ENCODE results near the gene EYA3.

The EYA3 gene

DNA sequence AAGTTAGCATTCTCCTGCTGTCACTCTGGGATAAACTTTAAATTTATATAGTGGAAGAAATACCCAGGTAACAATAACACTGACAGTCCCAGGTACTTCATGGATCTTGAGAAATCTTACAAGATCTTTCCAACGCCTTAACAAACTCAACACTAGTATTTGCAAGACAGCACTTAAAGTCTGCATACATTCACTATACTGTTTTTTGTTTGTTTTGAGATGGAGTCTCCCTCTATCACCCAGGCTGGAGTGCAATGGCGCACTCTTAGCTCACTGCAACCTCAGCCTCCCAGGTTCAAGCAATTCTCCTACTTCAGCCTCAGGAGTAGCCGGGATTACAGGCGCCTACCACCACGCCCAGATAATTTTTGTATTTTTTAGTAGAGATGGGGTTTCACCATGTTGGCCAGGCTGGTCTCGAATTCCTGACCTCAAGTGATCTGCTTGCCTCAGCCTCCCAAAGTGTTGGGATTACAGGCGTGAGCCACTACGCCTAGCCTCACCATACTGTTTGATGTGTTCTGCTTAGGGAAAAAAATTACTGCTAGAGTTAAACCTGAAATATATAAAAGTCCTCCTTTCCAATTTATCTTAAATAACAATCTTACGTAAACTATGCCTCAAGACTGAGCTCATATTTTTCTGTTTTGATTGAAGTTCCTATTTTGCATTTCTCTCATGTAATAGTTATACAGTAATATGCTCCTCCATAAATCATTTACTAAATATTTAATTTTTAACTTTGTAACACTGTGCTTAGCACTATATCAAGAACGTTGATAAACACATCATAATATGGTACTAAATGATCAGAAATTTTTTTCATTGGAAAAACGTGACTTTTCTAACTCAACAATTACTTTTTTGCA, 17.5 kb downstream of the EYA3 start:
- no peaks in the 10 kb centered on the region for H3K4me1 ChIP-seq (ENCODE audit: insufficient read depth, insufficient read length)
- H3K27me3 ChIP-seq (ENCODE audit: insufficient read depth, insufficient read length), result no peaks in the 10 kb centered on the region
- no peak overlapping the region for H3K9ac ChIP-seq (ENCODE audit: insufficient read length, low read depth)
- TF ChIP-seq ZNF274 (IDR thresholded peaks at IDR 0.05; ENCODE audit: low read depth, low read length) (no peak), SUZ12 (IDR thresholded peaks at IDR 0.05; ENCODE audit: extremely low read depth, insufficient read depth, insufficient read length) (no peak), YY1 (IDR thresholded peaks at IDR 0.05; ENCODE audit: insufficient read depth, insufficient read length) (no peak)
- no peak for DNase-seq (ENCODE audit: low read depth, low spot score)
- H3K4me3 ChIP-seq (ENCODE audit: insufficient read length, low read depth), result no peak overlapping the region
- H3K9me3 ChIP-seq (ENCODE audit: insufficient read depth, low read length), result no peaks in the 10 kb centered on the region
- no peaks in the 10 kb centered on the region for H3K36me3 ChIP-seq (ENCODE audit: insufficient read depth, insufficient read length, low read length)

DNA sequence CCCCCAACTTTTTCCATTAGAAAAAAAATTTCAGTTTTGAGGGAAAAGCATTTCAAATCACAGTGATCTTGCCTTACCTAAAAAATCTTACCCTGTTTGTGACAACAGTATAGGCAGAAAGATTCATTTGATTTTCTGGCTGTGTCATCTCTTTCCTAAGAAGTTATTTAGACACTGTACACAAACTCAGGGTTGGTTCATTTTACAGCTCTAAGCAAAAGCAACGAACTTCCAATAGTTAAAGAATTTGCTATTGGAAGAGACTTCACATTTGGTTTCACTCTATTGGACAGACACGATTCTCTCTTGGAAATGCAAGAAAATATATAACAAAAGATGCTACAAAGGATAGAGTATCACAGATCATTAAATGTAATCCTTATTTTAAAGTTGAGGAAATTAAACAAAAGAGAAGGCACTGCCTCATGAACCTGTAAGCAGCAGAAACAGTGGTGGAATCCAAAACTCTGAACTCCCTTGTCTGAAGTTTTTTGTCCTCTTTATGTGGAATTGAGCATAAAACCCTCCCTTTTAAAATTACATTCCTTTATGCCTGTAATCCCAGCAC, 20.8 kb downstream of the EYA3 start:
- Histone ChIP-seq H3K4me3 (ENCODE audit: insufficient read length, low read depth) (no peak overlapping the region), H3K27me3 (ENCODE audit: insufficient read depth, insufficient read length) (no peaks in the 10 kb centered on the region), H3K9ac (ENCODE audit: insufficient read length, low read depth) (no peak overlapping the region), H3K4me1 (ENCODE audit: insufficient read depth, insufficient read length) (no peaks in the 10 kb centered on the region), H3K36me3 (ENCODE audit: insufficient read depth, insufficient read length, low read length) (no peaks in the 10 kb centered on the region), H3K9me3 (ENCODE audit: insufficient read depth, low read length) (no peaks in the 10 kb centered on the region)
- no peak for TF ChIP-seq SUZ12 (IDR thresholded peaks at IDR 0.05; ENCODE audit: extremely low read depth, insufficient read depth, insufficient read length)
- TF ChIP-seq YY1 (IDR thresholded peaks at IDR 0.05; ENCODE audit: insufficient read depth, insufficient read length), result no peak
- no peak for TF ChIP-seq ZNF274 (IDR thresholded peaks at IDR 0.05; ENCODE audit: low read depth, low read length)
- DNase-seq (ENCODE audit: low read depth, low spot score), result no peak

DNA sequence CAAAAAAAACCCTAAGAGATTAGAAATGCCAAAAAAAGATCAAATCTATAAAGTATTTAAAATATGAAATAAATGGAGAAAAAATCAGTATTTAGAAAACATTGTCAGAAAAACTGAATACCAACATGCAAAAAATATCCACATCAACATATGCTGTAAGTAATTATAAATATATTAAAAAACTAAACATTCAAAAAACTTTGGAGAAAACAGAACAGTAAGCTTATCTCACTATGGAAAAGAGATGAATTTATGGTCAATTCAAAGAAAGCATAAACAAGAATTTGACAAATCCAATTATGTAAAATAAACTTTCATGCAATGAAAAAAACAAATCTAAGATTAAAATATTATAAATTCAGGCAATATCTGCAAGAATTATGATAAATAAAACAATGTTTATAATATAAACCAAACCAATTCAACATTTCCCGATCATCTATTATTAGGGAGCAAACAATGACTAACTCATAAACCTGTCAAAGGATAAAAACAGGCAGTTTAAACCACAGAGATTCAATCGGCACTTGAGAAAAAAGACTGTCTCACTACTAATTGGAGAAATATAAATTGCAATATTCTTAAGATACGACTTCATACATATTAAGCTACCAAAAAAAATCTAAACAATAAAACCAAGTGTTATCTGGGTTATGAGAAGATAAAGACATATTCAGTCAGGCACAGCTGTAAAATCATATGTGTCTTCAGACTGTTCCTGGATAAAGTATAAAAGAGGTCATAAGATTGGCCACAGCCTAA, 21.8 kb downstream of the EYA3 start:
- TF ChIP-seq ZNF274 (IDR thresholded peaks at IDR 0.05; ENCODE audit: low read depth, low read length) (no peak), SUZ12 (IDR thresholded peaks at IDR 0.05; ENCODE audit: extremely low read depth, insufficient read depth, insufficient read length) (no peak), YY1 (IDR thresholded peaks at IDR 0.05; ENCODE audit: insufficient read depth, insufficient read length) (no peak)
- Histone ChIP-seq H3K9me3 (ENCODE audit: insufficient read depth, low read length) (no peaks in the 10 kb centered on the region), H3K4me1 (ENCODE audit: insufficient read depth, insufficient read length) (no peaks in the 10 kb centered on the region), H3K36me3 (ENCODE audit: insufficient read depth, insufficient read length, low read length) (no peaks in the 10 kb centered on the region), H3K4me3 (ENCODE audit: insufficient read length, low read depth) (no peak overlapping the region), H3K9ac (ENCODE audit: insufficient read length, low read depth) (no peak overlapping the region), H3K27me3 (ENCODE audit: insufficient read depth, insufficient read length) (no peaks in the 10 kb centered on the region)
- no peak for DNase-seq (ENCODE audit: low read depth, low spot score)

DNA sequence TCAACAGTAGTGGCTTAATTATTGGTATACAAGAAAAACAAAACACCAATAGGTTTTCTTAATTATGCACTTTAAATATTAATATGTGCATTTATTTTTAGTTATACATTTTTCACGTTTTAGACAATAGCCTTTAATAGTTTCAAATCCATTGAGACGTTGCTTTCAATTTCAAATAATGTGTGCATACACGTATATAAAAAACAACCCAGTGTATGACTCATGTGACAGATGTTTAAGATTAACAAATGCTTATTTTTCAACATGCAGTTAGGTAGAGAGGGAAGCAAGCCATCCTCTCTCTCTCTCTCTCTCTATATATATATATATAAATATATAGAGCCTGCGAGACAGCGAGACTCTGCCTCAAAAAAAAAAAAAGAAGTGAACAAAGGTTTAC, 24.3 kb downstream of the EYA3 start:
- Histone ChIP-seq H3K27me3 (ENCODE audit: insufficient read depth, insufficient read length) (no peaks in the 10 kb centered on the region), H3K4me1 (ENCODE audit: insufficient read depth, insufficient read length) (no peaks in the 10 kb centered on the region), H3K4me3 (ENCODE audit: insufficient read length, low read depth) (no peak overlapping the region), H3K9ac (ENCODE audit: insufficient read length, low read depth) (no peak overlapping the region), H3K36me3 (ENCODE audit: insufficient read depth, insufficient read length, low read length) (no peaks in the 10 kb centered on the region), H3K9me3 (ENCODE audit: insufficient read depth, low read length) (no peaks in the 10 kb centered on the region)
- no peak for DNase-seq (ENCODE audit: low read depth, low spot score)
- TF ChIP-seq ZNF274 (IDR thresholded peaks at IDR 0.05; ENCODE audit: low read depth, low read length), result no peak
- no peak for TF ChIP-seq YY1 (IDR thresholded peaks at IDR 0.05; ENCODE audit: insufficient read depth, insufficient read length)
- no peak for TF ChIP-seq SUZ12 (IDR thresholded peaks at IDR 0.05; ENCODE audit: extremely low read depth, insufficient read depth, insufficient read length)

DNA sequence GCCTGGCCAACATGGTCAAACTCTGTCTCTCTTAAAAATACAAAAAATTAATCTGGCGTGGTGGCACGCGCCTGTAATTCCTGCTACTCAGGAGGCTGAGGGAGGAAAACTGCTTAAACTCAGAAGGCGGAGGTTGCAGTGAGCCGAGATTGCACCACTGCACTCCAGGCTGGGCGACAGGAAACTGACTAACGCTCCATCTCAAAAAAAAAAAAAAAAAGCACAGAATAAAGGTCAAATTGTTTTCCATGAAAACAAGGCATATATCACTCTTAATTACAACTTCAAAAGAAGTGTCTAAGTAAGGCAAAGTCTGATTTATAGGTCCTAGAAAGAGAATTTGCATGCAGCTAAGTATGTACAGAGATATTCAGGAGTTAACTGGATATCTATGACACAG, 25.6 kb downstream of the EYA3 start:
- Histone ChIP-seq H3K9ac (ENCODE audit: insufficient read length, low read depth) (no peak overlapping the region), H3K4me3 (ENCODE audit: insufficient read length, low read depth) (no peak overlapping the region), H3K4me1 (ENCODE audit: insufficient read depth, insufficient read length) (no peaks in the 10 kb centered on the region), H3K9me3 (ENCODE audit: insufficient read depth, low read length) (no peaks in the 10 kb centered on the region), H3K27me3 (ENCODE audit: insufficient read depth, insufficient read length) (no peaks in the 10 kb centered on the region), H3K36me3 (ENCODE audit: insufficient read depth, insufficient read length, low read length) (no peaks in the 10 kb centered on the region)
- TF ChIP-seq ZNF274 (IDR thresholded peaks at IDR 0.05; ENCODE audit: low read depth, low read length) (no peak), SUZ12 (IDR thresholded peaks at IDR 0.05; ENCODE audit: extremely low read depth, insufficient read depth, insufficient read length) (no peak), YY1 (IDR thresholded peaks at IDR 0.05; ENCODE audit: insufficient read depth, insufficient read length) (no peak)
- DNase-seq (ENCODE audit: low read depth, low spot score), result no peak

DNA sequence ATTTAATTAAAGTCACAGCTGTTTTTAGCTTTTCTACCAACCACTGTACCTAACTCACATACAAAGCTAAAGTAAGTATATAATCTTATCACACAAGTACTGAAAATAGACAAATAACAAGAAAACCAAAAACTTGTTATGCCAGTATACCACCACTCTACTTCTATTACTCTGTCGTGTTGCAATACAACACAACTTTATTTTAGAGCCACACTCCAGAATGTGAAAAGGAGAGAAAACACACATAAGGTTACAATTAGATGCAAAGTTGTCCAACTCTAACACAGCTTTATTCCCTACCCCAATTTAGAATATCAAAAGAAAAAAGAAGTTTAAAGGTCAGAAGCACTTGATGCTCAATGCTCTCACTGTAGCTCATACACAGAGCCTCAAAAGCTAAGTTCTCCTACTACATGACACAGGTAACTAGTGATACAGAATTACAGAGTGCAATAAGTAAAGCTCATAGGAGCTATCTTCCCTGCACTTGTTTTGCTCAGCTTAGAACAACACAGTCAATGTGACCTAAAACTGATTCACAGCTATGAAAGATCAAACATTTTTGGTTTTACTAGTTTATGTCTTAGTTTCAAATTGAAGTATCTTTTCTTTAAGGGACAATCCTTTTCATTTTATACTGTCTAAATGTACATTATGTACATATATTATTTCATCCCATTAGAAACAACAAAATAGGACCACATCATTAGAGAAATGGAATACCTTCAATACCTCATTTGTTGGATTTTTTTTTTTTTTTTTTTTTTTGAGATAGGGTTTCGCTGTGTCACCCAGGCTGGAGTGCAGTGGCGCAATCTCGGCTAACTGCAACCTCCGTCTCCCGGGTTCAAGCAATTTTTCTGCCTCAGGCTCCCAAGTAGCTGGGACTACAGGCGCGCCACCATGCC, 29.2 kb downstream of the EYA3 start:
- Histone ChIP-seq H3K4me1 (ENCODE audit: insufficient read depth, insufficient read length) (peaks cover 2% of the 10 kb centered on the region), H3K9me3 (ENCODE audit: insufficient read depth, low read length) (no peaks in the 10 kb centered on the region), H3K9ac (ENCODE audit: insufficient read length, low read depth) (no peak overlapping the region), H3K36me3 (ENCODE audit: insufficient read depth, insufficient read length, low read length) (peaks cover 15% of the 10 kb centered on the region), H3K27me3 (ENCODE audit: insufficient read depth, insufficient read length) (no peaks in the 10 kb centered on the region), H3K4me3 (ENCODE audit: insufficient read length, low read depth) (no peak overlapping the region)
- TF ChIP-seq YY1 (IDR thresholded peaks at IDR 0.05; ENCODE audit: insufficient read depth, insufficient read length), result no peak
- TF ChIP-seq SUZ12 (IDR thresholded peaks at IDR 0.05; ENCODE audit: extremely low read depth, insufficient read depth, insufficient read length), result no peak
- TF ChIP-seq ZNF274 (IDR thresholded peaks at IDR 0.05; ENCODE audit: low read depth, low read length), result no peak
- DNase-seq (ENCODE audit: low read depth, low spot score), result no peak

Data from NT2/D1 (cell line).